Suppressor macrophage (primary cell): ENCODE data around the gene HBA2.
"Not testable (repeated sequence)": the region's sequence is repeated elsewhere in the genome, so short reads cannot be mapped to it uniquely, and the experiment has no call there.

Source experiments
- DNase-seq, 4 experiments: peaks; one replicate each; pipeline ENCODE4 v3.0.0-alpha.2; 2020 to 2022

Gene HBA2

GRCh38 chr16:155031-155398 lies 17.7 kb upstream of the HBA2 start:
- DNase-seq: no peak

- DNase-seq: no peak
Observed at GRCh38 chr16:159136-159849, 13.4 kb upstream of the HBA2 start.

GRCh38 chr16:160242-160641 lies 12.4 kb upstream of the HBA2 start:
- not testable (repeated sequence) for DNase-seq

GRCh38 chr16:160691-161190 lies 11.9 kb upstream of the HBA2 start:
- DNase-seq: no peak

- DNase-seq: no peak
Observed at GRCh38 chr16:162271-162991, 10.2 kb upstream of the HBA2 start.

- not testable (repeated sequence) for DNase-seq
Observed at GRCh38 chr16:163139-163538, 9.5 kb upstream of the HBA2 start.

GRCh38 chr16:163696-164095 lies 9.0 kb upstream of the HBA2 start:
- not testable (repeated sequence) for DNase-seq

GRCh38 chr16:164134-164823 lies 8.4 kb upstream of the HBA2 start:
- DNase-seq: not testable (repeated sequence)

GRCh38 chr16:164827-165538 lies 7.7 kb upstream of the HBA2 start:
- peak in 2 of 4 experiments; percentile 26 to 50 for DNase-seq

- DNase-seq: no peak
Observed at GRCh38 chr16:165539-166374, 6.9 kb upstream of the HBA2 start, which contains the start of gene HBM. TSS of gene HBM (plus strand) at chr16:165978. CDS start at chr16:165998, 20 bp downstream.

GRCh38 chr16:166375-167121 lies 6.1 kb upstream of the HBA2 start:
- DNase-seq: no peak

- DNase-seq: no peak
Observed at GRCh38 chr16:167122-167690, 5.5 kb upstream of the HBA2 start.

GRCh38 chr16:168424-168823 lies 4.3 kb upstream of the HBA2 start:
- DNase-seq: no peak

- no peak for DNase-seq
Observed at GRCh38 chr16:169014-169413, 3.7 kb upstream of the HBA2 start.

GRCh38 chr16:170088-170507 lies 2.6 kb upstream of the HBA2 start:
- peak in 3 of 4 experiments; percentile 20 to 46 (median 33) for DNase-seq

- DNase-seq: no peak
Observed at GRCh38 chr16:170788-171187, 1.9 kb upstream of the HBA2 start.

GRCh38 chr16:173211-173854 lies 657 bp downstream of the HBA2 start:
- DNase-seq: not testable (repeated sequence)

GRCh38 chr16:173928-174769 lies 1.5 kb downstream of the HBA2 start:
- DNase-seq: not testable (repeated sequence)
